HG03354 (cell line): ENCODE data around the gene MS4A2.
"Not testable (repeated sequence)": the region's sequence is repeated elsewhere in the genome, so short reads cannot be mapped to it uniquely, and the experiment has no call there.

Experiments
- ATAC-seq: cut with Tn5 transposase; IDR thresholded peaks from one replicate; pipeline ENCODE4 v1.9.1; 2021; ENCODE audit warnings: mild to moderate bottlenecking; ENCODE audit not compliant: unreplicated experiment, poor library complexity, severe bottlenecking

MS4A2 gene

DNA sequence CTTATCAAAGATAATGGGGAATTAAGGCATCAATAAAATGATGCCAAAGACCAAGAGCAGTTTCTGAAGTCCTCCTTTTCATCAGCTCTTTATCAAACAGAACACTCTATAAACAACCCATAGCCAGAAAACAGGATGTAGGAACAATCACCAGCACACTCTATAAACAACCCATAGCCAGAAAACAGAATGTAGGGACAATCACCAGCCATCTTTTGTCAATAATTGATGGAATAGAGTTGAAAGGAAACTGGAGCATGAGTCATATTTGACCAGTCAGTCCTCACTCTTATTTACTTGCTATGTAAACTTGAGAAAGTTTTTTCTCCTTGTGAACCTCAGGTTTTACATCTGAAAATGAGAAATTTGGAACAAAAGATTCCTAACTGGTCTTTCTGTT, 10.0 kb downstream of the MS4A2 start:
- ATAC-seq: peak; percentile 96

DNA sequence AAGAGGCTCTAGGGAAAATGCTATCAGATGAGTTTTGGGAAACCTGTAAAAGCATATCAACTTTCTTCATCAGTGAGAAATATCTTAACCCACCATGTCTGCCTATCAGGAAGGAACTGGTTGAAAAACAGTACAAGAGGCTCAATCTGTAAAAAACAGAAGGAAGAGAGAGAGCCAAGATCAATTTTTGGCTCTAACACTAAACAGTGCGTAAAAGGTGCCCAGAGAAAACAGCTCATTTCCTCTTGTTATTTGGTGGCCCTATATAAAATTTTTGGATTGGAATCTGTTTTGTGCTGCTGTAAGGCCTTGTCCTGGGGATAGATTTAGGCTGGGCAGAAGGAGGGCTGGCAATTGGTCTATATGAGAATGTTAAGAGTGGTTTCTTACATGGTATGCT, 12.1 kb downstream of the MS4A2 start:
- ATAC-seq: no peak

DNA sequence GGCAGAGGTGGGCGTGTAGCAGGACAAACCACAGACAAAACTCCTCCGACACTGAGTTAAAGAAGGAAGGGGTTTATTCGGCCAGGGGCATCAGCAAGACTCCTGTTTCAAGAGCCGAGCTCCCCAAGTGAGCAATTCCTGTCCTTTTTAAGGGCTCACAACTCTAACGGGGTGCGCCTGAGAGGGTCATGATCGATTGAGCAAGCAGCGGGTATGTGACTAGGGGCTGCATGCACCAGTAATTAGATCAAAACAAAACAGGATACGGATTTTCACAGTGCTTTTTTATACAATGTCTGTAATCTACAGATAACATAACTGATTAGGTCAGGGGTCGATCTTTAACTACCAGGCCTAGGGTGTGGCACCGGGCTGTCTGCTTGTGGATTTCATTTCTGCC, 12.9 kb downstream of the MS4A2 start:
- ATAC-seq: not testable (repeated sequence)

- ATAC-seq: not testable (repeated sequence)
Observed at GRCh38 chr11:60104471-60105115, 16.1 kb downstream of the MS4A2 start.

GRCh38 chr11:60108631-60109030, 20.2 kb downstream of the MS4A2 start:
- ATAC-seq: not testable (repeated sequence)

GRCh38 chr11:60111793-60112192, 23.3 kb downstream of the MS4A2 start:
- no peak for ATAC-seq

GRCh38 chr11:60116996-60117790, 28.7 kb downstream of the MS4A2 start:
- ATAC-seq: no peak

DNA sequence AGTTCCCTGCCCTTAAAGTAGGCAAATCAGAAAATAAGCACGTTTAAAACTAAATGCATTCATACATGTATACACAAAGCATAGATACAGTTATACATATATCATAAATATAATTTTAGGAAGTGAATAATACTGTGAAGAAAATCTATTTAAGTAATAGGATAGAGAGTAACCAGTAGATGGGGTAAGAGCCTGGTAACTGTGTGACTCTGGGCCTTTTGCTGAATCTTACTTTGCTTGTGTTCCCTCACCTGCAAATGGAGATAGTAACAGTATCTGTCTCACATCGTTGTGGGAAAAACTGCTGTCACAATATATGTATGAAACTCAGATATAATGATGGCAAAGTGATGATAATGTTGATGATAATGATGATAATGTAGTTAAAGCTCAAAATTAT, 29.9 kb downstream of the MS4A2 start:
- ATAC-seq: no peak

GRCh38 chr11:60119710-60120109, 31.2 kb downstream of the MS4A2 start:
- no peak for ATAC-seq

DNA sequence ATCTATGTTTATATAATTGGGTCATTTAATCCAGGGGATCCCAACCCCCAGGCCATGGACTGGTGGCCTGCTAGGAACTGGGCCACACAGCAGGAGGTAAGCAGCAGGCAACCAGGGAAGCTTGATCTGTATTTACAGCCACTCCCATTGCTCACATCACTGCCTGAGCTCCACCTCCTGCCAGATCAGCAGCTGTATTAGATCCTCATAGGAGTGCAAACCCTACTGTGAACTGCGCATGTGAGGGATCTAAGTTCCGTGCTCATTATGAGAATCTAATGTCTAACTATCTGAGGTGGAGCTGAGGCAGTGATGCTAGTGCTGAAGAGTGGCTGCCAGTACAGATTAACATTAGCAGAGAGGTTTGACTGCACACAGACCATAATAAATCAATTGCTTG, 32.8 kb downstream of the MS4A2 start:
- ATAC-seq: no peak

DNA sequence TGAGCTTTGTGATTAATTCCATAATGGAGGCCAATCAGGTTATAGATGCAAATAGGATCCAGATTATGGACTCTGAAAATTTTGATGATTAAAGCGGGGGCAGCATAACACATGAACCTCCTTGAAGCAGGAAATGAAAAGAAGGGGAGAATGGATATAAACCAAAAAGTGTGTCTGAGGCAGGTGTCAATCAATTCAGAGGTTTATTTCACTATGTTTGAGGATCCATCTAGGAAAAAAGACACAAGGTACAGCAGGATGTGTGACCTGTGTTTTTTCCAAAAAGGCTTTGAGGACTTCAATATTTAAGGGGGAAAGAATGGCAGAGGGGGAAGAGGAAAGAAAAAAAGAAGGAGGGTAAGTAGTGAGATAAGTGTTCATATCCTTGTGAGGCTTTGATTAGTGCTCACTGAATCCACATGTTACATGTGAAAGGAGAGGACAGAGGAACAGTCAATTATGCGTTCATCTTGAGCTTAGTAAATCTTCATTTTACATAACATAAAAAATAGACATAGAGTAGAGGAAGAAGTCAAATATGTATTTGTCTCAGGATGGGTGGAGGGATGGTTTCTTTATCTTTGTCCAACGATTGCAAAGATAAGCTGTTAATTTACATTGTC, 34.1 kb downstream of the MS4A2 start:
- no peak for ATAC-seq

DNA sequence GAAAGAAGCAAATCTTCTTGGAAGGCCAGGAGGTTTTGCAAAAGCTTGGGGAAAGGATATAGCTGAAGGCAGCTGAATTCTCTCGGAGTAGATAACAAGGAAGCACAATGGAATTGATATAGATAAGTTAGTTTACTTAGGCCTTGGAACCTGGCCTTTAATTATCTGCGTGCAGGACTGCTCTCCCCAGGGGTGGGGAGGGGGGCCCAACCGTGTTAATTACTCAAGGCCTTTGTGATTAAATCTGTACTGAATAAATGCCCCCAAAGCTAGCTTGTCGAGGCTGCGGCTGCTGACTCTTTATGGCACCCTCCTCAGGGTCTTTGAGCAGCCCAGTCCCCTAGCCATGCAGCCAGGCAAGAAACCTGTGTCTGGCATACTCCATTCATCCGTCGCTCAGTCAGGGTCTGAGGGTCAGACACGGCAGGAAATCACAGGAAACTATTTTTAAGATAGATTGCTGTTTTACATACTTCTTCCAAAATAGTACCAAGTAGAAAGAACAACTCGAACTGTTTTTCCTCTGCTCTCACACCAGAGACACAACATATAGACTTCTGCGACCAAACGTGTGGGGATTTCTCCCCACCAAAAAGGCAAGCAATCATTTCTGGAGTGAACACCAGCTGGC, 36.5 kb downstream of the MS4A2 start:
- no peak for ATAC-seq

GRCh38 chr11:60125956-60126585, 37.6 kb downstream of the MS4A2 start:
- no peak for ATAC-seq

- no peak for ATAC-seq
Observed at GRCh38 chr11:60127311-60127811, 38.9 kb downstream of the MS4A2 start.

GRCh38 chr11:60128376-60128775, 39.9 kb downstream of the MS4A2 start:
- no peak for ATAC-seq

- ATAC-seq: not testable (repeated sequence)
Observed at GRCh38 chr11:60128866-60129265, 40.4 kb downstream of the MS4A2 start.

- ATAC-seq: no peak
Observed at GRCh38 chr11:60129853-60130252, 41.4 kb downstream of the MS4A2 start.

- ATAC-seq: no peak
Observed at GRCh38 chr11:60130496-60130895, 42.0 kb downstream of the MS4A2 start.

DNA sequence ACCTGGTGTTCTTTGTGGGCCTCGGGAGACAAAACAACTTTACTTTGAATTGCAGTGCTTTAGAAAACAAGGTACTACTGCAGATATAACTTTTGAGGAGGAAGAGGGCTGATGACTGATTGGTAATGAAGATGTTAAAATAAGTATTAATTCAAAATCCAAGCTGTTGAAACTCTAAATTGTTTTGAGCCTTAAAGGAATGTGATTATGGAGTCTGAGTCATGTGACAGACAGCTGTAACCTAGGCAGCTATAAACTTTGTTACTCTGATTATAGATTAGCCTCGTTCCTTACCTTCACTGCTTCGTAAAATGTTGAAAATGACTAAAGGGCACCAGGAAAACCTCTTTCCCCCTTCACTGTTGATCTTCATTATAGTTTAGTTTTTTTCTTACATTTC, 43.4 kb downstream of the MS4A2 start:
- no peak for ATAC-seq

DNA sequence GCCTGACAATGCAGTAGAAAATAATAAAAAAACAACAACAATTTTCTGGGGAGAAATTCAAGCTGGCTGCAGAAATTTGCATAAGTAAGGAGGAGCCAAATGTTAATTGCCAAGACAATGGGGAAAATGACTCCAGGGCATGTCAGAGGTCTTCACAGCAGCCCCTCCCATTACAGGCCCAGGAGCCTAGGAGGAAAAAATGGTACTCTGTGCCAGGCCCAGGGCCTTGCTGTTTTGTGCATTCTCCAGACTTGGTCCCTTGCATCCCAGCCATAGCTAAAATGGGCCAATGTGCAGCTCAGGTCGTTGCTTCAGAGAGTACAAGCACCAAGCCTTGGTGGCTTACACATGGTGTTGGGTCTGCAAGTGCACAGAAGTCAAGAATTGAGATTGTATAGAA, 45.5 kb downstream of the MS4A2 start:
- no peak for ATAC-seq
